MM.1S (cell line): Measurements from ENCODE around the gene CSKMT.

ENCODE experiments used
- CTCF ChIP-seq: fragments of 300-600 bp; sonication (generic); IDR thresholded peaks from 2 replicates; pipeline ENCODE4 v1.5.1; 2016; ENCODE audit warnings: antibody characterized with exemption, low read length, mixed read lengths
- EZH2 ChIP-seq: fragments of 300-600 bp; sonication (generic); optimal IDR thresholded peaks from 2 replicates; pipeline ENCODE3; 2017; ENCODE audit warnings: low read depth, mild to moderate bottlenecking, antibody characterized with exemption, low read length, mixed read lengths
- EZH2phosphoT487 ChIP-seq: fragments of 300-600 bp; sonication (generic); IDR thresholded peaks from 2 replicates; pipeline ENCODE4 v1.6.1; 2018; ENCODE audit warnings: antibody characterized with exemption, low read length

GRCh38 chr11:62713343-62713742 is 48.2 kb downstream of the CSKMT start:
- TF ChIP-seq CTCF (peak; percentile 10; the same call in 1 of the 2 replicates), EZH2phosphoT487 (no peak), EZH2 (no peak)
